Spleen (tissue), 11 donors: ENCODE measurements around the gene ANKRD16. TPM values are rescaled to one million over a fixed set of nuclear protein-coding genes. Genes with fewer than 3 reads are reported as not detected.
A peak's percentile ranks its signal among the peaks of the same experiment; 100 is the strongest.
"Not testable (repeated sequence)": the region's sequence is repeated elsewhere in the genome, so short reads cannot be mapped to it uniquely, and the experiment has no call there.

Source experiments
- DNase-seq: peaks from one replicate; pipeline ENCODE4 v3.0.0-alpha.2; 2020
- H3K27ac ChIP-seq, 8 donors: fragments of 200-600 bp; sonication (generic) in 7 of 8; 1 replicate in 4 of 8; 2 replicates in 4 of 8; pipeline versions ENCODE4 v1.5.0 to v1.8.0; 2016 to 2021; ENCODE audit warnings: inconsistent platforms in 4 of 8, mild to moderate bottlenecking in 4 of 8, moderate library complexity in 1 of 8
- H3K27me3 ChIP-seq, 7 donors: fragments of 200-600 bp; sonication (generic) in 6 of 7; replicated peaks in 1 of 7; 1 replicate in 4 of 7; 2 replicates in 3 of 7; pipeline versions ENCODE4 v1.5.0 to v1.8.0; 2016 to 2021; ENCODE audit warnings: inconsistent platforms in 3 of 7, mild to moderate bottlenecking in 1 of 7
- H3K36me3 ChIP-seq, 6 donors: fragments of 200-600 bp; sonication (generic) in 5 of 6; 1 replicate in 4 of 6; 2 replicates in 2 of 6; pipeline versions ENCODE4 v1.5.0 to v1.8.0; 2016 to 2021; ENCODE audit warnings: inconsistent platforms in 2 of 6
- H3K4me1 ChIP-seq, 6 donors: fragments of 200-600 bp; sonication (generic) in 5 of 6; 1 replicate in 3 of 6; 2 replicates in 3 of 6; pipeline versions ENCODE4 v1.5.0 to v1.8.0; 2016 to 2021; ENCODE audit warnings: inconsistent platforms in 3 of 6
- H3K4me3 ChIP-seq, 8 donors: fragments of 200-600 bp; sonication (generic) in 7 of 8; 1 replicate in 4 of 8; 2 replicates in 4 of 8; pipeline versions ENCODE4 v1.5.0 to v1.8.0; 2016 to 2021; ENCODE audit warnings: inconsistent platforms in 4 of 8, mild to moderate bottlenecking in 4 of 8, moderate library complexity in 2 of 8
- H3K9me3 ChIP-seq, 8 donors: fragments of 200-600 bp; sonication (generic) in 7 of 8; 1 replicate in 4 of 8; 2 replicates in 4 of 8; pipeline versions ENCODE4 v1.5.0 to v1.8.0; 2016 to 2021; ENCODE audit warnings: inconsistent platforms in 4 of 8
- CTCF ChIP-seq, 11 experiments: fragments of 200-600 bp in 7 of 11; fragments of 450-650 bp in 4 of 11; sonication (generic) in 4 of 11; IDR thresholded peaks in 8 of 11; conservative IDR thresholded peaks in 3 of 11; 1 replicate in 7 of 11; 2 replicates in 4 of 11; pipeline versions ENCODE4 v1.4.0 to v1.8.0; 2016 to 2021; ENCODE audit warnings: antibody characterized with exemption in 11 of 11, inconsistent platforms in 4 of 11, mild to moderate bottlenecking in 1 of 11
- POLR2A ChIP-seq, 3 donors: fragments of 450-650 bp; IDR thresholded peaks; one replicate each; pipeline ENCODE4 v1.5.1; 2017; ENCODE audit warnings: antibody characterized with exemption in 3 of 3, mild to moderate bottlenecking in 1 of 3
- POLR2AphosphoS5 ChIP-seq, 3 donors: sonication (generic); formaldehyde crosslinking; IDR thresholded peaks; one replicate each; pipeline ENCODE4 v1.5.1; 2017; ENCODE audit warnings: antibody characterized with exemption in 3 of 3
- WGBS, 5 donors: extraction: QIAGEN DNeasy Blood & Tissue Kit in 3 of 5; methylation state at CpG; one replicate each; pipeline versions ENCODE4 v1.1.5 to v1.1.7; 2013 to 2018; 5-methylcytosine and 5-hydroxymethylcytosine counted together
- intact Hi-C: fragments of 100-400 bp; cut with DNase I; formaldehyde crosslinking; loops from one replicate; pipeline ENCODE4 v1.15.0; 2023; ENCODE audit warnings: low total_unique reads
- polyA plus RNA-seq, 3 donors: library from polyadenylated mRNA; stranded (reverse); fragments of 200-250 nt; gene quantifications; one replicate each; pipeline ENCODE4 v1.2.1, GENCODE V29; 2013
- total RNA-seq, 7 donors: library from RNA; depleted of rRNA in 3 of 7; stranded (reverse); fragments of >200 nt in 3 of 7; fragmentation: NEBNext Ultra II Directional in 4 of 7; extraction: Animal tissue kit (Norgen Biotek cat#: 25700) in 4 of 7; gene quantifications; one replicate each; pipeline versions ENCODE4 v1.1.0 to v1.2.1, GENCODE V29; 2016 to 2021
- donor health status: healthy with polysubstance abuse.
- donor health status: DM: no; HTN: no; CAD: no; lungs with moderate emphysema.
- donor health status: DM: no; HTN: no; CAD: no.
- donor health status: Bipolar disorder and iron deficiency.
- donor health status: healthy.
- donor health status: DM: no; HTN: no; CAD: no.
- donor health status: DM: yes; HTN: yes; CAD: no.

The ANKRD16 gene
- total and polyA plus RNA-seq, 10 donors: 2.7 to 10.5 (median 6.3) TPM

- H3K27me3 ChIP-seq: no peaks in the 10 kb centered on the region
- intact Hi-C loops: no loop called here
- 91 to 94% (median 92%) methylated on average over 16 of the region's 16 CpGs for WGBS, 5 donors
- TF ChIP-seq POLR2AphosphoS5 (IDR thresholded peaks at IDR 0.05) (no peak), CTCF (IDR thresholded peaks at IDR 0.05 in 8 of 11, conservative IDR thresholded peaks at IDR 0.05 in 3 of 11) (no peak), POLR2A (IDR thresholded peaks at IDR 0.05) (no peak)
- no peak for DNase-seq
- H3K4me1 ChIP-seq: peaks cover 0 to 9% (median 0%) of the 10 kb centered on the region in 6 donors
- H3K9me3 ChIP-seq: no peaks in the 10 kb centered on the region
- H3K36me3 ChIP-seq: no peaks in the 10 kb centered on the region
- no peak overlapping the region for H3K27ac ChIP-seq
- no peak overlapping the region for H3K4me3 ChIP-seq
Measured at GRCh38 chr10:5828725-5829124, 61.0 kb downstream of the ANKRD16 start.

- H3K36me3 ChIP-seq: no peaks in the 10 kb centered on the region
- 82 to 94% (median 88%) methylated on average over 6 of the region's 6 CpGs for WGBS, 5 donors
- no peaks in the 10 kb centered on the region for H3K9me3 ChIP-seq
- H3K27me3 ChIP-seq: no peaks in the 10 kb centered on the region
- intact Hi-C loops: no loop called here
- no peak overlapping the region for H3K27ac ChIP-seq
- DNase-seq: no peak
- TF ChIP-seq POLR2A (IDR thresholded peaks at IDR 0.05) (no peak), CTCF (IDR thresholded peaks at IDR 0.05 in 8 of 11, conservative IDR thresholded peaks at IDR 0.05 in 3 of 11) (no peak), POLR2AphosphoS5 (IDR thresholded peaks at IDR 0.05) (no peak)
- no peak overlapping the region for H3K4me3 ChIP-seq
- H3K4me1 ChIP-seq: peaks cover 0 to 9% (median 0%) of the 10 kb centered on the region in 6 donors
Measured at GRCh38 chr10:5827841-5828240, 61.9 kb downstream of the ANKRD16 start.

- H3K36me3 ChIP-seq, H3K27me3 ChIP-seq, intact Hi-C loops, DNase-seq, H3K4me3 ChIP-seq, H3K9me3 ChIP-seq, H3K4me1 ChIP-seq, H3K27ac ChIP-seq: not testable (repeated sequence)
- WGBS, 5 donors: 91 to 97% (median 94%) methylated on average over 6 of the region's 6 CpGs
Measured at GRCh38 chr10:5826511-5826910, 63.2 kb downstream of the ANKRD16 start.

- Histone ChIP-seq H3K4me3 (no peak overlapping the region), H3K27ac (peak overlapping the region in 7 of 8 donors; percentile 21 to 99 (median 95)), H3K9me3 (no peaks in the 10 kb centered on the region), H3K27me3 (no peaks in the 10 kb centered on the region), H3K4me1 (peaks cover 9 to 69% (median 47%) of the 10 kb centered on the region in 6 donors), H3K36me3 (no peaks in the 10 kb centered on the region)
- intact Hi-C loops: loop anchor here (10.0 kb wide), 2 partner anchors 56 to 134 kb away; partner anchors contain the start of gene TASOR2
- TF ChIP-seq CTCF (IDR thresholded peaks at IDR 0.05 in 8 of 11, conservative IDR thresholded peaks at IDR 0.05 in 3 of 11) (no peak), POLR2AphosphoS5 (IDR thresholded peaks at IDR 0.05) (peak in 2 of 3 donors; percentile 42 to 54)
- 51 to 68% (median 66%) methylated on average over 6 of the region's 6 CpGs for WGBS, 5 donors
- peak; percentile 85 for DNase-seq
Measured at GRCh38 chr10:5818894-5819293, 70.8 kb downstream of the ANKRD16 start.

- no peaks in the 10 kb centered on the region for H3K27me3 ChIP-seq
- H3K4me1 ChIP-seq: peaks cover 9 to 70% (median 47%) of the 10 kb centered on the region in 6 donors
- intact Hi-C loops: loop anchor here (10.0 kb wide), 2 partner anchors 57 to 133 kb away; partner anchors contain the start of gene TASOR2
- H3K4me3 ChIP-seq: no peak overlapping the region
- DNase-seq: no peak
- peak overlapping the region in 7 of 8 donors; percentile 21 to 99 (median 95) for H3K27ac ChIP-seq
- H3K36me3 ChIP-seq: no peaks in the 10 kb centered on the region
- 54 to 65% (median 58%) methylated on average over 2 of the region's 2 CpGs for WGBS, 5 donors
- TF ChIP-seq POLR2AphosphoS5 (IDR thresholded peaks at IDR 0.05) (no peak), CTCF (IDR thresholded peaks at IDR 0.05 in 8 of 11, conservative IDR thresholded peaks at IDR 0.05 in 3 of 11) (no peak), POLR2A (IDR thresholded peaks at IDR 0.05) (no peak)
- H3K9me3 ChIP-seq: no peaks in the 10 kb centered on the region
Measured at GRCh38 chr10:5818048-5818331, 71.7 kb downstream of the ANKRD16 start.
